Testis (tissue), 2 donors: Measurements from ENCODE around the gene MIX23.

Experiments
- CTCF ChIP-seq, 3 experiments: fragments of 450-650 bp in 2 of 3; fragments of 200-600 bp in 1 of 3; sonication (generic) in 1 of 3; IDR thresholded peaks; one replicate each; pipeline ENCODE4 v1.5.1; 2016 to 2019; ENCODE audit warnings: antibody characterized with exemption in 3 of 3, mild to moderate bottlenecking in 2 of 3, moderate library complexity in 1 of 3
- POLR2A ChIP-seq: fragments of 450-650 bp; IDR thresholded peaks from one replicate; pipeline ENCODE4 v1.6.1; 2017; ENCODE audit warnings: antibody characterized with exemption, mild to moderate bottlenecking, moderate library complexity

- TF ChIP-seq POLR2A (no peak), CTCF (IDR thresholded peaks at IDR 0.05) (no peak)
These were observed 50.5 kb downstream of the MIX23 start for GRCh38 chr3:122332551-122332950.
